IMR-90 (cell line): Measurements from ENCODE around the gene RPS8. TPM values are rescaled to one million over a fixed set of nuclear protein-coding genes. Genes with fewer than 3 reads are reported as not detected.

Source experiments
- ATAC-seq: fragments of 200-7000 bp; cut with Tn5 transposase; 2 replicates; pipeline ENCODE4 v1.9.1; 2020; ENCODE audit warnings: low read depth, mild to moderate bottlenecking, moderate library complexity
- BruUV-seq: library from RNA; stranded (reverse); fragments of 400-500 nt; replicated peaks from 2 replicates; lab custom pipeline; 2021; lab: Mats Ljungman, UMichigan
- CTCF ChIA-PET: fragments of 300-600 bp; formaldehyde crosslinking; extraction: SDS; loops from one replicate; lab custom pipeline; 2021; ENCODE audit warnings: antibody characterized with exemption; lab: Yijun Ruan, JAX
- POLR2A ChIA-PET: fragments of 300-600 bp; sonication (Branson Sonifier 250); formaldehyde crosslinking; loops from one replicate; lab custom pipeline; 2022; ENCODE audit warnings: antibody characterized with exemption; ENCODE audit not compliant: unreplicated experiment; lab: Charles Lee
- DNase-seq: peaks from one replicate; pipeline ENCODE4 v3.0.0; 2013
- H2AFZ ChIP-seq: replicated peaks from 2 replicates; pipeline ENCODE3; 2013; ENCODE audit warnings: low read length, mild to moderate bottlenecking; ENCODE audit not compliant: poor library complexity
- H2AK5ac ChIP-seq: 2 replicates; pipeline ENCODE4 v1.6.1; 2013; ENCODE audit warnings: low read depth, low read length, inconsistent platforms
- H2AK9ac ChIP-seq: replicated peaks from 2 replicates; pipeline ENCODE3; 2013; ENCODE audit warnings: mild to moderate bottlenecking, low read depth, low read length, moderate library complexity; ENCODE audit not compliant: poor library complexity
- H2BK120ac ChIP-seq: 2 replicates; pipeline ENCODE4 v1.6.1; 2013; ENCODE audit warnings: low read depth, low read length, inconsistent platforms
- H2BK15ac ChIP-seq: 3 replicates; pipeline ENCODE4 v1.6.1; 2013; ENCODE audit warnings: low read depth, low read length, inconsistent platforms
- H2BK20ac ChIP-seq: 2 replicates; pipeline ENCODE4 v1.6.1; 2013; ENCODE audit warnings: low read depth, mild to moderate bottlenecking, inconsistent platforms, low read length, moderate library complexity
- H2BK5ac ChIP-seq: 2 replicates; pipeline ENCODE4 v1.6.1; 2013; ENCODE audit warnings: mild to moderate bottlenecking, low read depth, low read length, inconsistent platforms; ENCODE audit not compliant: poor library complexity, severe bottlenecking
- H3K14ac ChIP-seq: replicated peaks from 2 replicates; pipeline ENCODE4 v1.6.1; 2013; ENCODE audit warnings: low read depth, low read length, inconsistent platforms
- H3K18ac ChIP-seq: 2 replicates; pipeline ENCODE4 v1.6.1; 2013; ENCODE audit warnings: low read depth, low read length, control low read depth
- H3K23ac ChIP-seq: 2 replicates; pipeline ENCODE4 v1.6.1; 2013; ENCODE audit warnings: low read depth, low read length, inconsistent platforms
- H3K27ac ChIP-seq: 2 replicates; pipeline ENCODE4 v1.5.1; 2013; ENCODE audit warnings: mild to moderate bottlenecking, control low read depth, low read length; ENCODE audit not compliant: insufficient read depth
- H3K27me3 ChIP-seq: 2 replicates; pipeline ENCODE4 v1.6.1; 2013; ENCODE audit warnings: low read length; ENCODE audit not compliant: control insufficient read depth, insufficient read depth
- H3K36me3 ChIP-seq: 2 replicates; pipeline ENCODE4 v1.6.1; 2013; ENCODE audit warnings: low read length, mixed read lengths; ENCODE audit not compliant: control insufficient read depth, insufficient read depth
- H3K4ac ChIP-seq: 2 replicates; pipeline ENCODE4 v1.6.1; 2013; ENCODE audit warnings: low read depth, low read length, inconsistent platforms
- H3K4me1 ChIP-seq: 2 replicates; pipeline ENCODE4 v1.6.1; 2013; ENCODE audit warnings: low read length, mixed read lengths; ENCODE audit not compliant: control insufficient read depth, insufficient read depth
- H3K4me2 ChIP-seq: 2 replicates; pipeline ENCODE4 v1.6.1; 2013; ENCODE audit warnings: low read depth, mild to moderate bottlenecking, control low read depth, low read length, moderate library complexity
- H3K4me3 ChIP-seq: 2 replicates; pipeline ENCODE4 v1.5.1; 2013; ENCODE audit warnings: low read depth, mild to moderate bottlenecking, control low read depth, low read length, moderate library complexity; ENCODE audit not compliant: insufficient read depth
- H3K56ac ChIP-seq: 2 replicates; pipeline ENCODE4 v1.6.1; 2013; ENCODE audit warnings: low read length, inconsistent platforms; ENCODE audit not compliant: insufficient read depth; ENCODE audit errors: extremely low read depth
- H3K79me1 ChIP-seq, 2 experiments: 2 replicates each; pipeline ENCODE4 v1.6.1; 2013; ENCODE audit warnings: low read length in 2 of 2, inconsistent platforms in 1 of 2, low read depth in 1 of 2
- H3K9ac ChIP-seq: 2 replicates; pipeline ENCODE4 v1.6.1; 2013; ENCODE audit warnings: low read depth, low read length, control low read depth
- H3K9me1 ChIP-seq: 2 replicates; pipeline ENCODE4 v1.6.1; 2013; ENCODE audit warnings: low read length, inconsistent platforms; ENCODE audit not compliant: insufficient read depth
- H3K9me3 ChIP-seq: 2 replicates; pipeline ENCODE4 v1.6.1; 2013; ENCODE audit warnings: low read length; ENCODE audit not compliant: control insufficient read depth, insufficient read depth
- H4K20me1 ChIP-seq: 2 replicates; pipeline ENCODE4 v1.6.1; 2013; ENCODE audit warnings: low read length, inconsistent platforms; ENCODE audit not compliant: insufficient read depth
- H4K5ac ChIP-seq: 2 replicates; pipeline ENCODE4 v1.6.1; 2013; ENCODE audit warnings: mild to moderate bottlenecking, low read depth, low read length, control low read depth
- H4K8ac ChIP-seq, 2 experiments: 2 replicates each; pipeline ENCODE4 v1.6.1; 2013; ENCODE audit warnings: low read depth in 2 of 2, low read length in 2 of 2, control low read depth in 1 of 2, inconsistent platforms in 1 of 2
- H4K91ac ChIP-seq: 2 replicates; pipeline ENCODE4 v1.6.1; 2013; ENCODE audit warnings: low read depth, low read length, inconsistent platforms; ENCODE audit not compliant: insufficient read depth
- BHLHE40 ChIP-seq: fragments of 150-350 bp; IDR thresholded peaks from 2 replicates; pipeline ENCODE4 v1.6.1; 2016; ENCODE audit warnings: mild to moderate bottlenecking, low read depth, low read length
- CEBPB ChIP-seq: IDR thresholded peaks from 2 replicates; pipeline ENCODE4 v1.6.1; 2012; ENCODE audit warnings: low read depth, low read length, improper control_type of control experiment
- CHD1 ChIP-seq: IDR thresholded peaks from 2 replicates; pipeline ENCODE4 v1.6.1; 2012; ENCODE audit warnings: low read depth, low read length, improper control_type of control experiment
- CTCF ChIP-seq: conservative IDR thresholded peaks from 2 replicates; pipeline ENCODE4 v1.5.1; 2012; ENCODE audit warnings: mild to moderate bottlenecking, low read depth, low read length, improper control_type of control experiment
- FOS ChIP-seq: fragments of 150-350 bp; IDR thresholded peaks from 2 replicates; pipeline ENCODE4 v1.6.1; 2016; ENCODE audit warnings: low read depth, low read length
- MAZ ChIP-seq: IDR thresholded peaks from 2 replicates; pipeline ENCODE4 v1.6.1; 2012; ENCODE audit warnings: low read depth, mild to moderate bottlenecking, low read length, improper control_type of control experiment, moderate library complexity, borderline replicate concordance
- MXI1 ChIP-seq: IDR thresholded peaks from 2 replicates; pipeline ENCODE4 v1.6.1; 2012; ENCODE audit warnings: low read depth, mild to moderate bottlenecking, low read length, moderate library complexity, borderline replicate concordance
- NFE2L2 ChIP-seq: fragments of 150-350 bp; IDR thresholded peaks from 2 replicates; pipeline ENCODE4 v1.6.1; 2016; ENCODE audit warnings: low read depth, mild to moderate bottlenecking, low read length
- POLR2A ChIP-seq: IDR thresholded peaks from 2 replicates; pipeline ENCODE4 v1.6.1; 2012; ENCODE audit warnings: mild to moderate bottlenecking, low read depth, low read length
- RAD21 ChIP-seq: IDR thresholded peaks from 2 replicates; pipeline ENCODE4 v1.6.1; 2012; ENCODE audit warnings: low read length, improper control_type of control experiment
- RCOR1 ChIP-seq: IDR thresholded peaks from 2 replicates; pipeline ENCODE4 v1.6.1; 2012; ENCODE audit warnings: mild to moderate bottlenecking, low read length, improper control_type of control experiment; ENCODE audit not compliant: insufficient replicate concordance
- RFX5 ChIP-seq: IDR thresholded peaks from 2 replicates; pipeline ENCODE4 v1.8.0; 2012; ENCODE audit warnings: low read depth, mild to moderate bottlenecking, low read length, moderate library complexity
- SMC3 ChIP-seq: fragments of 150-350 bp; IDR thresholded peaks from 2 replicates; pipeline ENCODE4 v1.6.1; 2016; ENCODE audit warnings: low read depth, mild to moderate bottlenecking, antibody characterized with exemption, low read length, moderate library complexity
- USF2 ChIP-seq: fragments of 150-350 bp; IDR thresholded peaks from 2 replicates; pipeline ENCODE4 v1.6.1; 2017; ENCODE audit warnings: mild to moderate bottlenecking, antibody characterized with exemption, low read length, low read depth
- WGBS, 2 experiments: methylation state at CpG; one replicate each; pipeline versions ENCODE4 v1.1.5 to v1.1.7; 2013; ENCODE audit warnings: missing lambda C conversion rate in 2 of 2; ENCODE audit not compliant: insufficient read length in 1 of 2; ENCODE audit errors: extremely low coverage in 2 of 2; 5-methylcytosine and 5-hydroxymethylcytosine counted together
- dilution Hi-C: fragments of 300-500 bp; cut with HindIII; formaldehyde crosslinking; loops from one replicate; pipeline ENCODE4 v1.14.3; 2018; ENCODE audit warnings: low sequenced_read_pairs; ENCODE audit not compliant: unreplicated experiment
- in situ Hi-C: fragments of 300-500 bp; cut with MboI; formaldehyde crosslinking; loops from 3 replicates; pipeline ENCODE4 v1.14.3; 2019; ENCODE audit warnings: low sequenced_read_pairs, inconsistent platforms, mixed read lengths
- intact Hi-C: fragments of 100-400 bp; cut with micrococcal nuclease; formaldehyde crosslinking; loops from 2 replicates; pipeline ENCODE4 v1.10.0; 2022
- polyA plus RNA-seq, 3 experiments: library from polyadenylated mRNA; depleted of rRNA; stranded (reverse); fragments of >200 nt; gene quantifications; 2 replicates each; pipeline ENCODE4 v1.2.3, GENCODE V29; 2012; ENCODE audit warnings: low replicate concordance in 1 of 3
- total RNA-seq: library from RNA; depleted of rRNA; stranded (reverse); fragments of >200 nt; gene quantifications from 2 replicates; pipeline ENCODE4 v1.2.3, GENCODE V29; 2012

Gene RPS8
- total and polyA plus RNA-seq, 2 of the 4 experiments (the other 2 are of a cell fraction): 2,171 to 2,255 TPM

GRCh38 chr1:44819608-44820327 lies 44.4 kb downstream of the RPS8 start:
- TSS peak; percentile 100 for BruUV-seq
- Histone ChIP-seq H2AFZ (peak overlapping the region; percentile 94), H3K9ac (peak overlapping the region; percentile 96), H3K27ac (peak overlapping the region; percentile 99), H3K14ac (peak overlapping the region; percentile 97), H4K20me1 (peaks cover 8% of the 10 kb centered on the region; the same call in 1 of the 2 replicates), H3K27me3 (no peaks in the 10 kb centered on the region), H3K4me3 (peak overlapping the region; percentile 42), H3K36me3 (no peaks in the 10 kb centered on the region), H2BK120ac (peak overlapping the region; percentile 96), H3K79me1 (peaks cover 2 to 3% of the 10 kb centered on the region in 2 experiments; a peak in 1 of 4 replicates), H4K8ac (peak overlapping the region; percentile 83 to 96), H3K23ac (peak overlapping the region; percentile 89), H2BK20ac (peak overlapping the region; percentile 96), H3K9me1 (peaks cover 3% of the 10 kb centered on the region; the same call in 1 of the 2 replicates), H3K4ac (peak overlapping the region; percentile 96), H3K56ac (peak overlapping the region; percentile 100), H3K18ac (peak overlapping the region; percentile 90), H2BK15ac (peak overlapping the region; percentile 33; the same call in 2 of the 3 replicates), H3K9me3 (no peaks in the 10 kb centered on the region), H4K91ac (peak overlapping the region; percentile 100), H2AK5ac (peak overlapping the region; percentile 100), H2BK5ac (peak overlapping the region; percentile 99), H3K4me1 (peaks cover 5% of the 10 kb centered on the region), H3K4me2 (peak overlapping the region; percentile 96), H2AK9ac (peak overlapping the region; percentile 94), H4K5ac (peak overlapping the region; percentile 84)
- intact Hi-C loops (loop anchor here (2.0 kb wide), 1 partner anchor 21 kb away; no protein-coding TSS in a partner anchor), dilution Hi-C loops (no loop called here), in situ Hi-C loops (no loop called here)
- WGBS, 2 experiments: 0% methylated on average over 9 of the region's 33 CpGs; no CpG with 5 or more reads in 1 of the 2 experiments
- DNase-seq: peak; percentile 95
- ChIA-PET POLR2A (interaction anchor here (0.6 to 3.2 kb wide), 18 partner anchors 11 to 1172 kb away, joined by 3 to 30 read pairs (median 4); partner anchors contain the start of genes BTBD19, DYNLT4, HECTD3 and PLK3), CTCF (interaction anchor here (0.6 to 1.9 kb wide), 4 partner anchors 9 to 25 kb away, joined by 3 to 8 read pairs (median 4); partner anchors contain the start of gene PLK3)
- ATAC-seq: peak; percentile 84
- no peak for TF ChIP-seq NFE2L2
- no peak for TF ChIP-seq RCOR1
- TF ChIP-seq MXI1: no peak
- TF ChIP-seq RAD21: peak; percentile 16; the same call in 1 of the 2 replicates
- no peak for TF ChIP-seq RFX5
- TF ChIP-seq CEBPB: peak; percentile 54; the same call in 1 of the 2 replicates
- peak; percentile 4; the same call in 1 of the 2 replicates for TF ChIP-seq BHLHE40
- peak; percentile 84; the same call in 1 of the 2 replicates for TF ChIP-seq CHD1
- TF ChIP-seq MAZ: peak; percentile 49; the same call in 1 of the 2 replicates
- TF ChIP-seq USF2: no peak
- peak; percentile 100 for TF ChIP-seq POLR2A
- peak; percentile 8; the same call in 1 of the 2 replicates for TF ChIP-seq CTCF
- no peak for TF ChIP-seq FOS
- no peak; the same call in 1 of the 2 replicates for TF ChIP-seq SMC3
